Activated T-cell treated with anti-CD3 and anti-CD28 coated beads, Interleukin-2, amount 50 U/mL, for 1 hour (primary cell): ENCODE measurements around the gene ERICH3.
"Not testable (repeated sequence)": the region's sequence is repeated elsewhere in the genome, so short reads cannot be mapped to it uniquely, and the experiment has no call there.

ENCODE experiments used
- DNase-seq: peaks from one replicate; pipeline ENCODE4 v3.0.0-alpha.2; 2020

ERICH3 gene

GRCh38 chr1:74679811-74680210 is 6.2 kb upstream of the ERICH3 start:
- DNase-seq: no peak

GRCh38 chr1:74677926-74678325 is 4.3 kb upstream of the ERICH3 start:
- DNase-seq: no peak

GRCh38 chr1:74674278-74675048 is 871 bp upstream of the ERICH3 start:
- no peak for DNase-seq

GRCh38 chr1:74670866-74671265 is 2.7 kb downstream of the ERICH3 start:
- not testable (repeated sequence) for DNase-seq

- DNase-seq: no peak
Measured at GRCh38 chr1:74654708-74655107, 18.9 kb downstream of the ERICH3 start.

- DNase-seq: no peak
Measured at GRCh38 chr1:74652711-74653139, 20.9 kb downstream of the ERICH3 start.

- DNase-seq: no peak
Measured at GRCh38 chr1:74650561-74650960, 23.0 kb downstream of the ERICH3 start.

- DNase-seq: no peak
Measured at GRCh38 chr1:74641876-74642275, 31.7 kb downstream of the ERICH3 start.

GRCh38 chr1:74641161-74641560 is 32.4 kb downstream of the ERICH3 start:
- no peak for DNase-seq

GRCh38 chr1:74637296-74637695 is 36.3 kb downstream of the ERICH3 start:
- no peak for DNase-seq

GRCh38 chr1:74629283-74629682 is 44.3 kb downstream of the ERICH3 start:
- DNase-seq: no peak

GRCh38 chr1:74623716-74624115 is 49.9 kb downstream of the ERICH3 start:
- no peak for DNase-seq

- DNase-seq: no peak
Measured at GRCh38 chr1:74620242-74620641, 53.4 kb downstream of the ERICH3 start.

- DNase-seq: no peak
Measured at GRCh38 chr1:74618974-74619373, 54.6 kb downstream of the ERICH3 start.

GRCh38 chr1:74613894-74614293 is 59.7 kb downstream of the ERICH3 start:
- DNase-seq: no peak

- DNase-seq: no peak
Measured at GRCh38 chr1:74611887-74612286, 61.7 kb downstream of the ERICH3 start.

- no peak for DNase-seq
Measured at GRCh38 chr1:74610961-74611360, 62.6 kb downstream of the ERICH3 start.

GRCh38 chr1:74609810-74610371 is 63.7 kb downstream of the ERICH3 start:
- no peak for DNase-seq

GRCh38 chr1:74596717-74597116 is 76.9 kb downstream of the ERICH3 start:
- DNase-seq: no peak

- DNase-seq: no peak
Measured at GRCh38 chr1:74593887-74594866, 79.4 kb downstream of the ERICH3 start.

- DNase-seq: no peak
Measured at GRCh38 chr1:74592580-74593355, 80.8 kb downstream of the ERICH3 start.

GRCh38 chr1:74591949-74592348 is 81.6 kb downstream of the ERICH3 start:
- no peak for DNase-seq

- no peak for DNase-seq
Measured at GRCh38 chr1:74590288-74590687, 83.3 kb downstream of the ERICH3 start.
